Smooth muscle cell (in vitro differentiated cells): Measurements from ENCODE around the gene PDGFA. TPM values are rescaled to one million over a fixed set of nuclear protein-coding genes. Genes with fewer than 3 reads are reported as not detected.
A peak's percentile ranks its signal among the peaks of the same experiment; 100 is the strongest.

Experiments used
- DNase-seq: peaks from one replicate; lab custom pipeline; 2025; ENCODE audit not compliant: unreplicated experiment; lab: John Stamatoyannopoulos, UW
- H2AFZ ChIP-seq: fragments of 200-600 bp; sonication (generic); 2 replicates; pipeline ENCODE4 v1.6.0; 2016; ENCODE audit warnings: antibody characterized with exemption, low read depth, mild to moderate bottlenecking
- H3F3A ChIP-seq: fragments of 200-600 bp; sonication (generic); 2 replicates; pipeline ENCODE4 v1.6.0; 2017; ENCODE audit warnings: antibody characterized with exemption, low read depth
- H3K27ac ChIP-seq: fragments of 200-600 bp; sonication (generic); 2 replicates; pipeline ENCODE4 v1.5.1; 2016; ENCODE audit warnings: low read depth, mild to moderate bottlenecking
- H3K27me3 ChIP-seq: fragments of 200-600 bp; sonication (generic); 2 replicates; pipeline ENCODE4 v1.6.1; 2016; ENCODE audit warnings: low read depth, mild to moderate bottlenecking
- H3K36me3 ChIP-seq: fragments of 200-600 bp; sonication (generic); 2 replicates; pipeline ENCODE4 v1.5.1; 2016; ENCODE audit warnings: low read depth
- H3K4me1 ChIP-seq: fragments of 200-600 bp; sonication (generic); 2 replicates; pipeline ENCODE4 v1.5.1; 2016; ENCODE audit warnings: low read depth
- H3K4me2 ChIP-seq: fragments of 200-600 bp; sonication (generic); 2 replicates; pipeline ENCODE4 v1.6.0; 2016; ENCODE audit warnings: mild to moderate bottlenecking
- H3K4me3 ChIP-seq: fragments of 200-600 bp; sonication (generic); 2 replicates; pipeline ENCODE4 v1.5.1; 2016; ENCODE audit warnings: mild to moderate bottlenecking
- H3K79me2 ChIP-seq: fragments of 200-600 bp; sonication (generic); 2 replicates; pipeline ENCODE4 v1.6.0; 2016; ENCODE audit warnings: low read depth, mild to moderate bottlenecking
- H3K9ac ChIP-seq: fragments of 200-600 bp; sonication (generic); 2 replicates; pipeline ENCODE4 v1.6.0; 2016; ENCODE audit warnings: low read depth
- H3K9me3 ChIP-seq: fragments of 200-600 bp; sonication (generic); replicated peaks from 2 replicates; pipeline ENCODE4 v1.5.1; 2016; ENCODE audit warnings: low read depth
- H4K20me1 ChIP-seq: fragments of 200-600 bp; sonication (generic); 2 replicates; pipeline ENCODE4 v1.6.0; 2016; ENCODE audit warnings: low read depth
- WGBS: methylation state at CpG from one replicate; pipeline ENCODE4 v1.1.7; 2016; ENCODE audit warnings: low lambda C conversion rate; 5-methylcytosine and 5-hydroxymethylcytosine counted together
- polyA plus RNA-seq: library from polyadenylated mRNA; unstranded; fragments of >200 nt; fragmentation: Nextera tagmentation; extraction: Ambion mirVana; gene quantifications from 2 replicates; pipeline ENCODE4 v1.2.1, GENCODE V29; 2016
- total RNA-seq: library from RNA; depleted of rRNA; stranded (reverse); fragments of >200 nt; gene quantifications from 2 replicates; pipeline ENCODE4 v1.2.3, GENCODE V29; 2014
- TF ChIP-seq, protein P1 (sequence below): fragments of 200-600 bp; sonication (generic); IDR thresholded peaks from 2 replicates; pipeline ENCODE4 v1.5.1; 2017; ENCODE audit warnings: borderline replicate concordance, mild to moderate bottlenecking, antibody characterized with exemption; ENCODE audit not compliant: insufficient read depth, poor library complexity, severe bottlenecking

PDGFA gene
- total and polyA plus RNA-seq, 2 experiments from 2014 or later: 32.0 to 68.1 TPM

DNA sequence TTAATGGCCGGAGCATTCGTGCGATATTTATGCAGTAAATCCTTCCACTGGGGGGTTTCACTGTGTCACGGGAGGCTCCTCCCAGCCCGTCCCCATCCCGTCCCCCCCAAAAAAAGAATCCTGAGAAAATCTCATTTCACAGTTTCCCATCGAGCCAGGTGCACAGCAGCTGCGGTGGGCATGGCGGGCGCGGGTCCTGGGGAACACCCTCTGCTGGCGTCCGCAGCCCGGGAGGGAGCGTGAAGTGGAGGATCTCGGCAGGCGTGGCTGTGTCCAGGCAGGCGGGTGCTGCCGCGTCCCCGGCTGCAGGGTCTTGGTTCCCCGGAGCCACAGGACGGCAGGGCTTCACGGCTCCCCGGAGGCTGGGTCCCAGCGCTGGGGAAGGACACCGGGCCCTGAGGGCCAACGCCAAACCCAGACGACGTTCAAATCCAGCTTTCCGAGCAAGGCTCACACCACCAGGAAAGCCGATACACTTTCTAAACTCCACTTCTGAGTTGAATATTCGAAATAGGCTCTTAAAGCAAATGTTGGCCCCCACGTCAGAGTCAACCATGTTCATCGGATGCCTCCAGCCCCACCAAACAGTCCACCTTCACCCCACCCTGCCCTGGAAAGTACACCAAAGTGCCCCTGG is 55.7 kb downstream of the PDGFA start:
- DNase-seq: no peak
- TF ChIP-seq, protein P1, sequence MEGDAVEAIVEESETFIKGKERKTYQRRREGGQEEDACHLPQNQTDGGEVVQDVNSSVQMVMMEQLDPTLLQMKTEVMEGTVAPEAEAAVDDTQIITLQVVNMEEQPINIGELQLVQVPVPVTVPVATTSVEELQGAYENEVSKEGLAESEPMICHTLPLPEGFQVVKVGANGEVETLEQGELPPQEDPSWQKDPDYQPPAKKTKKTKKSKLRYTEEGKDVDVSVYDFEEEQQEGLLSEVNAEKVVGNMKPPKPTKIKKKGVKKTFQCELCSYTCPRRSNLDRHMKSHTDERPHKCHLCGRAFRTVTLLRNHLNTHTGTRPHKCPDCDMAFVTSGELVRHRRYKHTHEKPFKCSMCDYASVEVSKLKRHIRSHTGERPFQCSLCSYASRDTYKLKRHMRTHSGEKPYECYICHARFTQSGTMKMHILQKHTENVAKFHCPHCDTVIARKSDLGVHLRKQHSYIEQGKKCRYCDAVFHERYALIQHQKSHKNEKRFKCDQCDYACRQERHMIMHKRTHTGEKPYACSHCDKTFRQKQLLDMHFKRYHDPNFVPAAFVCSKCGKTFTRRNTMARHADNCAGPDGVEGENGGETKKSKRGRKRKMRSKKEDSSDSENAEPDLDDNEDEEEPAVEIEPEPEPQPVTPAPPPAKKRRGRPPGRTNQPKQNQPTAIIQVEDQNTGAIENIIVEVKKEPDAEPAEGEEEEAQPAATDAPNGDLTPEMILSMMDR: no peak
- H3K36me3 ChIP-seq: no peaks in the 10 kb centered on the region
- no peaks in the 10 kb centered on the region for H3K79me2 ChIP-seq
- H3K9ac ChIP-seq: no peak overlapping the region
- 94% methylated on average over 35 of the region's 35 CpGs for WGBS
- no peak overlapping the region for H3K4me2 ChIP-seq
- H2AFZ ChIP-seq: no peak overlapping the region
- H3K4me3 ChIP-seq: no peak overlapping the region
- H3K4me1 ChIP-seq: peaks cover 14% of the 10 kb centered on the region
- no peaks in the 10 kb centered on the region for H4K20me1 ChIP-seq
- no peak overlapping the region for H3K27ac ChIP-seq
- H3K9me3 ChIP-seq: no peaks in the 10 kb centered on the region
- H3K27me3 ChIP-seq: no peaks in the 10 kb centered on the region
- peaks cover 16% of the 10 kb centered on the region for H3F3A ChIP-seq

DNA sequence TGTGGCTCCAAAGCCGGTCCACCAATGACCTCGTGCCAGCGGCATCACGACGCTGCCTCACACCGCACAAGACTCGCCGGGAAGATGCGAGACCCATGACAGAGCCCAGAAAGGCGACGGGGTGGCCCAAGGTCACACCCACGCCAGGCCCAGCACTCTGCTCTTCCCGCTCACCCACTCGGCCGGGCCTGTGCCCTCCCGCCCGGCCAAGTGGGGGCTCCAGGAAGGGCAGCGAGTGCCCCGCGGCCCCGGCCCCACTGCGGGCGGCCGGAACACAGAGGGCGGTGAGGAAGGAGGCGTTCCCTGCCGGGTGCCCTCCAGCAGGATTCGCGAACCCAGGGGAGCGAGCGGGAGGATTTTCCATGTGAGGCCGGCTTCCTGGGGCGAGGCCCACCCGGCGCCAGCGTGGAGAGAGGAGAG is 56.3 kb downstream of the PDGFA start:
- Histone ChIP-seq H3K79me2 (no peaks in the 10 kb centered on the region), H3K4me3 (no peak overlapping the region), H3K27ac (no peak overlapping the region), H4K20me1 (no peaks in the 10 kb centered on the region), H2AFZ (no peak overlapping the region), H3K4me1 (peaks cover 14% of the 10 kb centered on the region), H3K9me3 (no peaks in the 10 kb centered on the region), H3K9ac (no peak overlapping the region), H3K36me3 (no peaks in the 10 kb centered on the region), H3F3A (peaks cover 16% of the 10 kb centered on the region), H3K4me2 (no peak overlapping the region), H3K27me3 (no peaks in the 10 kb centered on the region)
- 97% methylated on average over 34 of the region's 36 CpGs for WGBS
- TF ChIP-seq, protein P1: no peak
- no peak for DNase-seq

DNA sequence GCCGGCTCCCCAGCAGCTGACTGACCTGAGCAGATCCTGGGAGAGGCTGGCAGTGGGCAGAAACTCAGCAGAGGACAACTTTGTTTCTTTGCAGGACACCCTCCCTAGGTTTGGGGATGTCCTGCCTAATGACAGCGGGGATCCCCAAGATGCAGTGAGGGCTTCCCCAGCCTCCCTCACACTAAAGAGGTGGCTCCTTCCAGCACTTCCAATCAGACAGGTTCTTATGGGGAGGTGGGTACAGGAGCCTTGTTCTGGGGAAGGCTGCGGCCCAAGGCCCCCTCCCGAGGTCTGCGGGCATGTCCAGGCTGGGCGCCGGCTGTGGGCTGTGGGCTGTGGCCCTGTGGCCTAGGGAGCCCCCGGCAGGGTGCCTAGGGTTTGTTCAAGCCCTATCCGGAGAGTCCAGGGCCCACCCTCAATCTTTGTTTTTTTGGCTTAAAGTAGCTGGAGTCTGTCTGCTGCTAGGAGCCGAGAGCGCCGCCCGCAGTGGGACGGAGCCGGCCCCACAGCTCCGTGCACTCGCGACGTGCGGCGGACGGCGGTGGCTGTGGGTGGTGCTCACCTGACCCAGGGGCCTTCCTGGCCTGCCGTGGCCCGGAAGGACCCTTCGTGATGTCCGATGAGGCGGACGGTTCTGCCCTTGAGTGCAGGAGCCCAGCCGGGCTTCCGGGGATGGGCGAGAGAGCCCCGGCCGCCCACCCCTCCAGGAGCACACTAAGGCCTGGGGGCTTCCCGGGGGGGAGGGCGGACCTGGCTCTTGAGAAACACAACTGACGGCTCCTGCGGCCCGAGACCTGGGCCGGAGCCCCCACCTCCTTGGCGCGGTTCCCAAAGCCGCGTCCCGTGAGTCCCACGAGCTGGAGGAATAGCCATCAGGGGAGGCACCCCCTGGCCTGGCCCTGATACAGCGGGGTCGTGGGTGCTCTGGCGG is 57.2 kb downstream of the PDGFA start:
- peak overlapping the region; percentile 76 for H3K27ac ChIP-seq
- WGBS: 96% methylated on average over 49 of the region's 49 CpGs
- DNase-seq: no peak
- H3K36me3 ChIP-seq: no peaks in the 10 kb centered on the region
- TF ChIP-seq, protein P1: no peak
- peaks cover 16% of the 10 kb centered on the region for H3F3A ChIP-seq
- H3K4me3 ChIP-seq: no peak overlapping the region
- peak overlapping the region; percentile 70 for H3K4me2 ChIP-seq
- peaks cover 14% of the 10 kb centered on the region for H3K4me1 ChIP-seq
- H3K79me2 ChIP-seq: no peaks in the 10 kb centered on the region
- H3K9me3 ChIP-seq: no peaks in the 10 kb centered on the region
- H3K27me3 ChIP-seq: no peaks in the 10 kb centered on the region
- H3K9ac ChIP-seq: no peak overlapping the region
- H4K20me1 ChIP-seq: no peaks in the 10 kb centered on the region
- H2AFZ ChIP-seq: no peak overlapping the region
